ENCODE data around the gene HCK. TPM values are rescaled to one million over a fixed set of nuclear protein-coding genes. Genes with fewer than 3 reads are reported as not detected.

The HCK gene
- total RNA-seq, 2 donors from 2014 or later: 0.24 to 0.40 TPM

DNA sequence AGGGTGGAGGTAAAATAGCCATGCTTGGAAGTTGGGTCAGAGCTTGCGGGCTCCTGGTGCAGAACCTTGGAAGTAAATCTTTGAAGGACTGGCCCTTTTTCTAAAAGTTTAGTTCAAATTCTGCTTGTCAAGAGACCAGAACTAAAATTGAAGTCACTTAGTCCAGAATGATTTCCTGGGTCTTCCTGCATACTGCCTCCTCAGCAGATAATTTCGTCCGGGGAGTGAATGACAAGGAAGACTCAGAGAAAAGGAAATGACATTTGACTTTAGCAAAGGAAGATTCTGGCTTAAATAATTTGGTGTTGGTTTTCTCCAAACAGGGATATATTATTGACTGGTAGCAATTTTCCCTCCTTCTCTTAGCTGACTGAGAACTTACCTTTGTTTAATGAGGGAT is 58.7 kb downstream of the HCK start:
- Mint-ChIP-seq H3K36me3 (ENCODE audit: low read depth) (peaks cover 11% of the 10 kb centered on the region), H3K27me3 (ENCODE audit: insufficient read depth) (peaks cover 1% of the 10 kb centered on the region), H3K9me3 (no peaks in the 10 kb centered on the region), H3K27ac (no peak overlapping the region), H3K4me1 (peaks cover 19% of the 10 kb centered on the region), H3K4me3 (peak overlapping the region; percentile 98)
- no peak for TF ChIP-seq CTCF (conservative IDR thresholded peaks at IDR 0.05)
- no peaks in the 10 kb centered on the region for H3K9me3 ChIP-seq (ENCODE audit: control insufficient read depth, low read length)
- 91 to 100% methylated on average over 1 to 3 of the region's 3 CpGs for WGBS, 2 experiments (ENCODE audit: insufficient coverage in 1 of 2, insufficient read length in 1 of 2)
- peak overlapping the region; percentile 98 for H3K9ac ChIP-seq (ENCODE audit: extremely low read depth, low read length, poor library complexity, severe bottlenecking)
- no peaks in the 10 kb centered on the region for H3K36me3 ChIP-seq (ENCODE audit: control insufficient read depth, insufficient read depth, low read length)
- H3K27me3 ChIP-seq (ENCODE audit: control insufficient read depth, insufficient read depth, low read length, poor library complexity, severe bottlenecking): no peaks in the 10 kb centered on the region
- H3K27ac ChIP-seq (ENCODE audit: low read depth, low read length): no peak overlapping the region
- peaks cover 9% of the 10 kb centered on the region for H3K4me1 ChIP-seq (ENCODE audit: control insufficient read depth, insufficient read depth, low read length)
- DNase-seq: no peak
- H3K4me3 ChIP-seq (ENCODE audit: low read length): peak overlapping the region; percentile 93

DNA sequence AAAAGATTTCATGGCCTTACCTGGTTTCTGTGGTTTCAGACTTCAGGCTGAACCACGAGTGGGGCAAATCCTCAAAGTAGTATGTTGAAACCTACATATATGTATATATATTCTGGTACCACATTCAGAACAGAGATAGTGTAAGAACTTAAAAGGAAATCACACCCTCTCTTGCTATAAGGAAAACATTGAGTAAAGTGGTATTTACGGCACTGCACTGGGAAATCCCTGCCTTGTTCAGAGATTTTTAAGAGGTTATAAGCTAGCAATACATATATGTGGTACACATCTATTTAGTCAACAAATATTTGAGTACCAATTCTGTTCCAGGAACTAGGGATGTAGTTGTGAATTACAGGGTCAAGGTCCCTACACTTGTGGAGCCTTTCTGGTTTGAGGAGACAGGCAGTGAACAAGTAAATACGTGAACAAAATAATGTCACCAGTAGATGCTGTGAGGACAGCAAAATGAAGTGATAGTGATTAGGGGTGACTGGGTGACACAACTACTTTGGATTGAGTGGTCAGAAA is 59.2 kb downstream of the HCK start:
- no peak for DNase-seq
- H3K36me3 Mint-ChIP-seq (ENCODE audit: low read depth): peaks cover 13% of the 10 kb centered on the region
- no peaks in the 10 kb centered on the region for H3K27me3 Mint-ChIP-seq (ENCODE audit: insufficient read depth)
- H3K9me3 Mint-ChIP-seq: no peaks in the 10 kb centered on the region
- H3K4me3 Mint-ChIP-seq: peak overlapping the region; percentile 98
- peaks cover 22% of the 10 kb centered on the region for H3K4me1 Mint-ChIP-seq
- Histone ChIP-seq H3K36me3 (ENCODE audit: control insufficient read depth, insufficient read depth, low read length) (no peaks in the 10 kb centered on the region), H3K4me1 (ENCODE audit: control insufficient read depth, insufficient read depth, low read length) (peaks cover 9% of the 10 kb centered on the region), H3K27me3 (ENCODE audit: control insufficient read depth, insufficient read depth, low read length, poor library complexity, severe bottlenecking) (no peaks in the 10 kb centered on the region), H3K9me3 (ENCODE audit: control insufficient read depth, low read length) (no peaks in the 10 kb centered on the region), H3K27ac (ENCODE audit: low read depth, low read length) (no peak overlapping the region), H3K4me3 (ENCODE audit: low read length) (peak overlapping the region; percentile 93), H3K9ac (ENCODE audit: extremely low read depth, low read length, poor library complexity, severe bottlenecking) (no peak overlapping the region)
- H3K27ac Mint-ChIP-seq: no peak overlapping the region
- no peak for TF ChIP-seq CTCF (conservative IDR thresholded peaks at IDR 0.05)
- WGBS, 2 experiments (ENCODE audit: insufficient coverage in 1 of 2, insufficient read length in 1 of 2): 88 to 94% methylated on average over 2 of the region's 3 CpGs

- H3K27me3 ChIP-seq (ENCODE audit: control insufficient read depth, insufficient read depth, low read length, poor library complexity, severe bottlenecking): no peaks in the 10 kb centered on the region
- H3K4me3 ChIP-seq (ENCODE audit: low read length): no peak overlapping the region
- H3K9ac ChIP-seq (ENCODE audit: extremely low read depth, low read length, poor library complexity, severe bottlenecking): no peak overlapping the region
- Mint-ChIP-seq H3K27ac (no peak overlapping the region), H3K9me3 (no peaks in the 10 kb centered on the region), H3K4me3 (no peak overlapping the region), H3K27me3 (ENCODE audit: insufficient read depth) (no peaks in the 10 kb centered on the region), H3K4me1 (peaks cover 27% of the 10 kb centered on the region), H3K36me3 (ENCODE audit: low read depth) (peaks cover 14% of the 10 kb centered on the region)
- WGBS, 2 experiments (ENCODE audit: insufficient coverage in 1 of 2, insufficient read length in 1 of 2): 94 to 100% methylated on average over 3 of the region's 3 CpGs
- H3K9me3 ChIP-seq (ENCODE audit: control insufficient read depth, low read length): no peaks in the 10 kb centered on the region
- TF ChIP-seq CTCF (conservative IDR thresholded peaks at IDR 0.05): no peak
- no peak for DNase-seq
- H3K27ac ChIP-seq (ENCODE audit: low read depth, low read length): no peak overlapping the region
- H3K4me1 ChIP-seq (ENCODE audit: control insufficient read depth, insufficient read depth, low read length): peaks cover 9% of the 10 kb centered on the region
- no peaks in the 10 kb centered on the region for H3K36me3 ChIP-seq (ENCODE audit: control insufficient read depth, insufficient read depth, low read length)
These were observed 59.7 kb downstream of the HCK start for GRCh38 chr20:32111753-32112152.
